ENCODE measurements around the gene UBE2J2. TPM values are rescaled to one million over a fixed set of nuclear protein-coding genes. Genes with fewer than 3 reads are reported as not detected.
A peak's percentile ranks its signal among the peaks of the same experiment; 100 is the strongest.

Gene UBE2J2
- total and polyA plus RNA-seq, 2 of the 13 experiments (the other 11 are each of a cell fraction or from before 2014, with no cell fraction given) = 25.4 to 29.4 TPM

DNA sequence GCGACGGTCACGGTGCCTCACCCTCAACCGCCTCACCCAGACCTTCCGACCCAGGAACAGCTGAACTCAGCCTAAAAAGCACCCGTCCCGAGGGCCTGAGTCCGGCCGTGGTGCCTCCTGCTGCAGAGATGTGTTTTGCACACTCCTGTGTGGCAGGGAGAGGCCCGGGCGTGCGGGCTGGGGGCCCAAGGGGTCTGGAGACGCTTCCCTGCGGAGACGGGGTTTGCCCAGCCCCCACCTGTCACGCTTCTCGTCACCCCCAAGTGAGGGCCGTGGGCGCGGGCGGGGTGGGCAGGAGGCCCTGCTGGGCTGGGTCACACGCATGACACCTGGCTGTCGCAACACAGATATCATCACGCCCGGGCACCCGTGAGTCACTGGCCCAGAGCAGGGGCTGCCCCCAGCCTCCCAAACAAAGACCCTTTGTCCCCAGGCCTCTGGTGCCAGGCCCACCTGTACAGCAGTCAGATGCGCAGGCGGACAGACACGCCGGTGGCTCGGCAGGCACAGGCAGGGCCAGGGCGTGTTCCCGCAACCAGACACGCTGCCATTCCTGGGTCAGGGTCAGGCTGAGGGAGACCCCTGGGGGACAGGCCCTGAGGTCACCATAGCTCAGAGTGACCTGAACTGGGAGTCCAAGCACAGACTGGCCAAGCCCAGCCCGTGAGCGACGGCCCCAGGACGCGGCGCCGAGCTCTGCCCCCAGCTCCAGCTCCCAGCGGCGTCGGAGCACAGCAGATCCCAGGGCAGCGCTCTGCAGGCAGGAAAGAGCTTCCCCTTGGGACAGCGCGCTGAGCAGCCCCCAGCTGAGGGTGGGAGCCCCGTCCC is 35.6 kb downstream of the UBE2J2 start (continued):
- TF ChIP-seq PRDM15 (CRISPR knock-in tag; IDR thresholded peaks at IDR 0.05) (no peak), MAF1 (CRISPR knock-in tag; IDR thresholded peaks at IDR 0.05; ENCODE audit: borderline replicate concordance) (no peak), ZNF619 (CRISPR knock-in tag; IDR thresholded peaks at IDR 0.05) (no peak; the same call in 1 of the 2 replicates), ATRX (CRISPR knock-in tag; IDR thresholded peaks at IDR 0.05; ENCODE audit: borderline replicate concordance) (no peak), U2AF2 (IDR thresholded peaks at IDR 0.05; ENCODE audit: low read depth, low read length) (no peak), MXD3 (CRISPR knock-in tag; IDR thresholded peaks at IDR 0.05) (no peak), ASH2L (IDR thresholded peaks at IDR 0.05; ENCODE audit: insufficient read length, low read depth, low read length) (no peak), TBX2 (CRISPR knock-in tag; IDR thresholded peaks at IDR 0.05; ENCODE audit: borderline replicate concordance) (peak; percentile 98), ZNF383 (CRISPR knock-in tag; IDR thresholded peaks at IDR 0.05; ENCODE audit: borderline replicate concordance) (no peak), TAF15 (IDR thresholded peaks at IDR 0.05; ENCODE audit: low read depth, low read length, poor library complexity, severe bottlenecking) (no peak), ISL2 (CRISPR knock-in tag; IDR thresholded peaks at IDR 0.05) (0 out of 2 replicates have a peak, but pooled peaks have one; percentile 23), FOXK1 (CRISPR knock-in tag; IDR thresholded peaks at IDR 0.05; ENCODE audit: borderline replicate concordance, low read depth) (peak; percentile 25; the same call in 1 of the 2 replicates), ZBTB20 (CRISPR knock-in tag; IDR thresholded peaks at IDR 0.05; ENCODE audit: borderline replicate concordance, low read depth) (no peak), POGZ (CRISPR knock-in tag; IDR thresholded peaks at IDR 0.05) (no peak), MXD4 (CRISPR knock-in tag; IDR thresholded peaks at IDR 0.05) (peak; percentile 70; the same call in 1 of the 2 replicates), HOXA7 (CRISPR knock-in tag; IDR thresholded peaks at IDR 0.05) (no peak), ZNF644 (CRISPR knock-in tag; IDR thresholded peaks at IDR 0.05; ENCODE audit: low read depth) (no peak), ZNF326 (CRISPR knock-in tag; IDR thresholded peaks at IDR 0.05; ENCODE audit: borderline replicate concordance) (peak; percentile 27; the same call in 1 of the 2 replicates), ZNF557 (CRISPR knock-in tag; IDR thresholded peaks at IDR 0.05) (0 out of 2 replicates have a peak, but pooled peaks have one; percentile 51), MAX (IDR thresholded peaks at IDR 0.05) (no peak), ZNF34 (CRISPR knock-in tag; IDR thresholded peaks at IDR 0.05; ENCODE audit: borderline replicate concordance) (no peak), SMARCC2 (IDR thresholded peaks at IDR 0.05) (no peak), AKAP8 (CRISPR knock-in tag; IDR thresholded peaks at IDR 0.05) (peak; percentile 98), BORCS8-MEF2B (CRISPR knock-in tag; IDR thresholded peaks at IDR 0.05) (no peak)
- TF ChIP-seq, protein P1, sequence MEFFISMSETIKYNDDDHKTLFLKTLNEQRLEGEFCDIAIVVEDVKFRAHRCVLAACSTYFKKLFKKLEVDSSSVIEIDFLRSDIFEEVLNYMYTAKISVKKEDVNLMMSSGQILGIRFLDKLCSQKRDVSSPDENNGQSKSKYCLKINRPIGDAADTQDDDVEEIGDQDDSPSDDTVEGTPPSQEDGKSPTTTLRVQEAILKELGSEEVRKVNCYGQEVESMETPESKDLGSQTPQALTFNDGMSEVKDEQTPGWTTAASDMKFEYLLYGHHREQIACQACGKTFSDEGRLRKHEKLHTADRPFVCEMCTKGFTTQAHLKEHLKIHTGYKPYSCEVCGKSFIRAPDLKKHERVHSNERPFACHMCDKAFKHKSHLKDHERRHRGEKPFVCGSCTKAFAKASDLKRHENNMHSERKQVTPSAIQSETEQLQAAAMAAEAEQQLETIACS (CRISPR knock-in tag; IDR thresholded peaks at IDR 0.05) = no peak

All from HepG2 (cell line).